ENCODE data around the gene TTYH3. TPM values are rescaled to one million over a fixed set of nuclear protein-coding genes. Genes with fewer than 3 reads are reported as not detected.

TTYH3 gene
- total and polyA plus RNA-seq, 2 of the 8 experiments (the other 6 are each of a cell fraction or from before 2014, with no cell fraction given) = 66.2 to 169 TPM

- CTCF ChIA-PET (ENCODE audit: partially characterized antibody) = interaction anchor here (0.6 to 8.0 kb wide), 11 partner anchors 8 to 463 kb away, joined by 3 to 40 read pairs (median 10); no protein-coding TSS in a partner anchor
- Histone ChIP-seq H3K4me2 (ENCODE audit: insufficient read depth in 1 of 2, low read depth in 2 of 2, low read length in 2 of 2) (no peak overlapping the region), H4K91ac (replicated peaks; ENCODE audit: insufficient read length, low read length) (no peak overlapping the region), H2BK12ac (ENCODE audit: low read depth, low read length) (0 out of 2 replicates have a peak overlapping the region, but pooled peaks have one; percentile 23), H4K8ac (ENCODE audit: extremely low read depth, insufficient read depth, low read length) (no peak overlapping the region), H3K27ac (ENCODE audit: low read depth, low read length) (no peak overlapping the region; the same call in 1 of the 2 replicates), H3K9me3 (ENCODE audit: insufficient read depth in 2 of 2, low read depth in 1 of 2, low read length in 1 of 2) (no peaks in the 10 kb centered on the region), H3K14ac (ENCODE audit: insufficient read length) (no peak overlapping the region), H3K79me1 (ENCODE audit: low read depth, low read length) (no peaks in the 10 kb centered on the region), H3K27me3 (replicated peaks in 1 of 4; ENCODE audit: control insufficient read depth in 3 of 4, extremely low read depth in 1 of 4, insufficient read depth in 3 of 4, low read length in 3 of 4) (no peaks in the 10 kb centered on the region), H3K9ac (replicated peaks in 1 of 4; ENCODE audit: extremely low read depth in 1 of 4, low read depth in 3 of 4, low read length in 3 of 4) (no peak overlapping the region), H3K23ac (ENCODE audit: insufficient read length) (no peak overlapping the region), H4K5ac (ENCODE audit: insufficient read length, low read depth, low read length) (no peak overlapping the region), H2AK5ac (ENCODE audit: low read depth, low read length) (no peak overlapping the region), H3K56ac (replicated peaks; ENCODE audit: insufficient read length, low read depth, low read length) (no peak overlapping the region), H2BK15ac (ENCODE audit: low read length) (no peak overlapping the region), H3K4me1 (replicated peaks in 1 of 4; ENCODE audit: control insufficient read depth in 3 of 4, insufficient read depth in 4 of 4, low read length in 3 of 4) (no peaks in the 10 kb centered on the region; a peak in 2 of 7 replicates), H4K20me1 (replicated peaks in 1 of 2; ENCODE audit: control insufficient read depth in 1 of 2, insufficient read depth in 2 of 2, low read length in 2 of 2) (no peaks in the 10 kb centered on the region), H2BK120ac (replicated peaks; ENCODE audit: low read depth, low read length) (no peak overlapping the region), H3K36me3 (ENCODE audit: control insufficient read depth in 2 of 4, insufficient read depth in 4 of 4, low read length in 3 of 4) (no peaks in the 10 kb centered on the region), H3K4me3 (ENCODE audit: extremely low read depth in 1 of 4, insufficient read depth in 2 of 4, low read depth in 3 of 4, low read length in 4 of 4) (no peak overlapping the region), H2BK20ac (ENCODE audit: low read length) (no peak overlapping the region), H2AFZ (ENCODE audit: low read length) (no peak overlapping the region), H3K18ac (ENCODE audit: extremely low read depth, low read length) (no peak overlapping the region), H3K79me2 (ENCODE audit: control insufficient read depth in 1 of 2, insufficient read depth in 2 of 2, low read length in 2 of 2) (no peaks in the 10 kb centered on the region), H3K4ac (replicated peaks; ENCODE audit: insufficient read length, low read depth, low read length) (no peak overlapping the region), H3K23me2 (ENCODE audit: low read depth, low read length) (no peaks in the 10 kb centered on the region), H2BK5ac (ENCODE audit: low read depth, low read length) (peak overlapping the region; percentile 60; the same call in 1 of the 2 replicates)
- FAIRE-seq (no peak), DNase-seq (ENCODE audit: low read depth in 1 of 2, low spot score in 2 of 2) (no peak)
- POLR2A ChIA-PET (ENCODE audit: partially characterized antibody) = interaction anchor here (0.8 to 1.6 kb wide), 7 partner anchors 9 to 250 kb away, joined by 3 to 5 read pairs (median 4); no protein-coding TSS in a partner anchor
- 88% methylated on average over 12 of the region's 12 CpGs; no CpG with 5 or more reads in 1 of the 2 experiments for WGBS, 2 experiments (ENCODE audit: extremely low coverage in 1 of 2, insufficient coverage in 1 of 2, insufficient read length in 1 of 2, insufficient replicate concordance in 2 of 2, low coverage in 1 of 2, low lambda C conversion rate in 2 of 2, missing lambda C conversion rate in 1 of 2)
- TF ChIP-seq HDAC2 (IDR thresholded peaks at IDR 0.05; ENCODE audit: borderline replicate concordance in 1 of 2, low read depth in 2 of 2, low read length in 2 of 2) (no peak), EZH2 (IDR thresholded peaks at IDR 0.05; ENCODE audit: low read depth, low read length, severe bottlenecking) (no peak), TCF12 (IDR thresholded peaks at IDR 0.05; ENCODE audit: low read depth, low read length) (no peak), RXRA (IDR thresholded peaks at IDR 0.05; ENCODE audit: insufficient read depth, low read depth, low read length) (no peak), TEAD4 (IDR thresholded peaks at IDR 0.05; ENCODE audit: low read depth, low read length) (no peak), TBP (IDR thresholded peaks at IDR 0.05; ENCODE audit: low read depth, low read length) (no peak), RFX5 (IDR thresholded peaks at IDR 0.05; ENCODE audit: borderline replicate concordance, low read depth, low read length) (no peak), MAFK (IDR thresholded peaks at IDR 0.05; ENCODE audit: low read depth, low read length) (no peak), NRF1 (IDR thresholded peaks at IDR 0.05; ENCODE audit: low read depth, low read length) (no peak), EGR1 (IDR thresholded peaks at IDR 0.05; ENCODE audit: borderline replicate concordance, low read depth, low read length) (no peak), RAD21 (IDR thresholded peaks at IDR 0.05 in 1 of 2, conservative IDR thresholded peaks at IDR 0.05 in 1 of 2; ENCODE audit: low read depth in 2 of 2, low read length in 2 of 2) (no peak)
Observed at GRCh38 chr7:2701832-2702593, 70.2 kb downstream of the TTYH3 start.

All from H1 (cell line).